ENCODE results near the gene TSHZ2.

- no peak for TF ChIP-seq EZH2 (IDR thresholded peaks at IDR 0.05; ENCODE audit: borderline replicate concordance, insufficient read depth, low read length, poor library complexity, severe bottlenecking)
- no peak for TF ChIP-seq CTCF (IDR thresholded peaks at IDR 0.05; ENCODE audit: poor library complexity, severe bottlenecking)
- no peak for TF ChIP-seq EP300 (conservative IDR thresholded peaks at IDR 0.05; ENCODE audit: poor library complexity, severe bottlenecking)
- TF ChIP-seq RAD21 (conservative IDR thresholded peaks at IDR 0.05), result no peak
- TF ChIP-seq REST (IDR thresholded peaks at IDR 0.05; ENCODE audit: borderline replicate concordance), result no peak
- TF ChIP-seq POLR2AphosphoS5 (IDR thresholded peaks at IDR 0.05), result no peak
- TF ChIP-seq SMC3 (conservative IDR thresholded peaks at IDR 0.05; ENCODE audit: poor library complexity), result no peak
Observed at GRCh38 chr20:53453076-53453475, 480.9 kb downstream of the TSHZ2 start.
